T-cell (primary cell): Measurements from ENCODE around the gene CYP27B1. TPM values are rescaled to one million over a fixed set of nuclear protein-coding genes. Genes with fewer than 3 reads are reported as not detected.

Source experiments
- ATAC-seq, 4 experiments: fragments of 200-7000 bp in 3 of 4; fragments of 150-1000 bp in 1 of 4; cut with Tn5 transposase; replicated peaks in 1 of 4; 1 replicate in 3 of 4; 2 replicates in 1 of 4; pipeline ENCODE4 v1.10.0; 2021; ENCODE audit warnings: moderate library complexity in 3 of 4, mild to moderate bottlenecking in 2 of 4, moderate number of reproducible peaks in 1 of 4
- CTCF ChIA-PET, 2 donors: fragments of 300-600 bp; sonication (Branson Sonifier 250); formaldehyde crosslinking; loops; one replicate each; lab custom pipeline; 2022; ENCODE audit warnings: antibody characterized with exemption in 2 of 2; lab: Charles Lee
- POLR2A ChIA-PET, 2 donors: fragments of 300-600 bp; sonication (Branson Sonifier 250); formaldehyde crosslinking; loops; one replicate each; lab custom pipeline; 2022; ENCODE audit warnings: antibody characterized with exemption in 2 of 2; lab: Charles Lee
- DNase-seq, 35 experiments: peaks; one replicate each; pipeline versions ENCODE4 v3.0.0 to v3.0.0-alpha.2; 2013 to 2023
- H3K27ac ChIP-seq: one replicate; pipeline ENCODE4 v1.5.1; 2013; ENCODE audit warnings: low read length
- H3K27me3 ChIP-seq, 2 experiments: replicated peaks in 1 of 2; 1 replicate in 1 of 2; 2 replicates in 1 of 2; pipeline versions ENCODE4 v1.6.1 to v1.7.0; 2013; ENCODE audit warnings: low read length in 1 of 2, mixed read lengths in 1 of 2; ENCODE audit not compliant: control insufficient read depth in 2 of 2, insufficient read depth in 2 of 2; ENCODE audit errors: extremely low read depth in 1 of 2
- H3K36me3 ChIP-seq, 2 donors: 1 replicate in 1 of 2; 2 replicates in 1 of 2; pipeline versions ENCODE4 v1.6.1 to v1.7.0; 2013; ENCODE audit warnings: low read length in 1 of 2; ENCODE audit not compliant: control insufficient read depth in 2 of 2, insufficient read depth in 1 of 2; ENCODE audit errors: extremely low read depth in 1 of 2
- H3K4me1 ChIP-seq, 2 experiments: 1 replicate in 1 of 2; 2 replicates in 1 of 2; pipeline versions ENCODE4 v1.6.1 to v1.7.0; 2013; ENCODE audit warnings: low read length in 2 of 2, mixed read lengths in 1 of 2; ENCODE audit not compliant: insufficient read depth in 2 of 2, control insufficient read depth in 1 of 2; ENCODE audit errors: extremely low read depth in 1 of 2
- H3K4me3 ChIP-seq, 2 donors: 1 replicate in 1 of 2; 2 replicates in 1 of 2; pipeline versions ENCODE4 v1.5.1 to v1.7.0; 2013; ENCODE audit warnings: mild to moderate bottlenecking in 2 of 2, low read length in 1 of 2, moderate library complexity in 1 of 2; ENCODE audit not compliant: control insufficient read depth in 1 of 2; ENCODE audit errors: extremely low read depth in 1 of 2
- H3K9me3 ChIP-seq: 2 replicates; pipeline ENCODE4 v1.7.0; 2013
- H3K27ac Mint-ChIP-seq, 2 donors: one replicate each; pipeline ENCODE4 v1.8.0; 2020 to 2021; ENCODE audit warnings: mild to moderate bottlenecking in 2 of 2, mixed read lengths in 2 of 2
- H3K27me3 Mint-ChIP-seq, 2 donors: one replicate each; pipeline ENCODE4 v1.8.0; 2021 to 2022; ENCODE audit warnings: mixed read lengths in 2 of 2
- H3K36me3 Mint-ChIP-seq: one replicate; pipeline ENCODE4 v1.8.0; 2021; ENCODE audit warnings: mixed read lengths
- H3K4me1 Mint-ChIP-seq, 3 donors: one replicate each; pipeline ENCODE4 v1.8.0; 2020 to 2022; ENCODE audit warnings: mixed read lengths in 3 of 3, mild to moderate bottlenecking in 1 of 3
- H3K4me3 Mint-ChIP-seq, 3 donors: one replicate each; pipeline ENCODE4 v1.8.0; 2020 to 2022; ENCODE audit warnings: mild to moderate bottlenecking in 3 of 3, mixed read lengths in 3 of 3, moderate library complexity in 3 of 3
- H3K9me3 Mint-ChIP-seq, 3 donors: one replicate each; pipeline ENCODE4 v1.8.0; 2020 to 2022; ENCODE audit warnings: mixed read lengths in 3 of 3
- WGBS: methylation state at CpG from one replicate; pipeline ENCODE4 v1.1.5; 2013; ENCODE audit warnings: missing lambda C conversion rate; ENCODE audit not compliant: insufficient coverage; 5-methylcytosine and 5-hydroxymethylcytosine counted together
- total RNA-seq, 35 experiments: library from RNA in 6 of 35; stranded (reverse) in 6 of 35; fragments of 120-200 nt in 1 of 35; gene quantifications; one replicate each; pipeline versions ENCODE4 v1.2.1 to v1.2.4 and lab custom pipeline; 2013 to 2026

CYP27B1 gene
- total RNA-seq, 5 donors from 2014 or later (not counting 1 experiment from before 2014, with no cell fraction given), result 0.76 to 2.1 (median 1.2) TPM

DNA sequence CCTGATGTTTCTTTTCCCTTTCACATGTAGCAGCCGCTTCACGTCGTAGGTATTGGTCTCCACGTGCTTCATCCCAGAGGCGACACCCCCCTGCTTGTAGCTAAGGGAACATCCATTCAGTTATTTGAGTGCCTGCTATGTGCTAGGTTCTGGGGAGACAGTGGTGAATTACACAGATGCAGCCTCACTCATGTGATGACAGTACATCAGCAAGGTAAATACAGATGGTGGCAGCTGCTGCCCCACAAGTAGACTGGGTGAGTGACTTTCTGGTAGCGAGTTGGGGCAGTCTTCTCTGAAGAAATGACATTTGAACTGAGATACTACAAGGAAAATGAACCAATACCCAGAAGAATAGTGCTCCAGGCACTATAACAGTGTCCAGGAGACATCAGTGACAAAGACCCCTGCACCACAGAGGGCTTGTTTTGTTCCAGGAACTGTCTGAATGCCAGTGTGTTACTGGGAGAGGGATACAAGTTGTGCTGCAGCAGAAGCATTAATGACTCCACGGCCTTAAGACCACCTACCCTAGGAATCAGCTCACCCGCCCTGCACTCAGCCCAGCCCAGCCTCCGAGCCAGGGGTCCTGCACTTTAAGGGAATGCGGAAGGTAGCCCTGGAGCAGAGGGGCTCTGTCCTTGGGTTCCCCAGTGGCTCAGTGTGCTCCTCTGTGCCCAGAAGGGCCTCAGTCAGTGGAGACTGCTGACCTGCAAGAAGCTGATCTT lies 44.3 kb upstream of the CYP27B1 start:
- Mint-ChIP-seq H3K4me3 (no peak overlapping the region), H3K4me1 (peaks cover 0 to 5% (median 3%) of the 10 kb centered on the region in 3 donors), H3K9me3 (no peaks in the 10 kb centered on the region), H3K27me3 (no peaks in the 10 kb centered on the region), H3K36me3 (peaks cover 24% of the 10 kb centered on the region), H3K27ac (no peak overlapping the region)
- ChIA-PET POLR2A (interaction anchor here in 1 of 2 donors (0.5 kb wide), 1 partner anchor 98 kb away, joined by 3 read pairs; no protein-coding TSS in a partner anchor), CTCF (no interaction called here)
- 85% methylated on average over 2 of the region's 10 CpGs for WGBS
- Histone ChIP-seq H3K4me3 (no peak overlapping the region), H3K27ac (no peak overlapping the region), H3K4me1 (no peaks in the 10 kb centered on the region), H3K9me3 (no peaks in the 10 kb centered on the region), H3K27me3 (no peaks in the 10 kb centered on the region), H3K36me3 (peaks cover 7 to 27% of the 10 kb centered on the region in 2 donors)
- no peak for DNase-seq
- ATAC-seq, result no peak

DNA sequence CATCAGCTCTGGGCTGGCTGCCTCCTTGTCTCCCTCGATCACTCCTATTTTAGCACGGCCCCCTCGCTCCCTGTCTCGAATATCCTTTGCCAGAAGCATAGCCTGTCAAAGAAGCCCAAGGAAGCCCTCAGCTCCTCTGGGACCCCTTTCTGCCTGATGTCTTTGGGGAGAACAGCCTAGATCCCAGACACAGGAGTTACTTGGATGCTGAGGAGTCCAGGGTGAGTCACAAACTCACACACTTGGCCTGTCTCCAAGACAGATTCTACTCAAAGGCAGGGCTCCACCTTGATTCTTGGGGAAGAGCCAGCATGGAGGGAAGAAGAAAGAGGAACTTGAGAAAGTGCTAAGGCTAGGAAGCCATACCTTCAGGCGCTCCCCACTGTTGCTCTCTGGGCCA lies 43.6 kb upstream of the CYP27B1 start:
- Histone ChIP-seq H3K27ac (no peak overlapping the region), H3K36me3 (peaks cover 4 to 27% of the 10 kb centered on the region in 2 donors), H3K4me1 (no peaks in the 10 kb centered on the region), H3K27me3 (no peaks in the 10 kb centered on the region), H3K9me3 (no peaks in the 10 kb centered on the region), H3K4me3 (no peak overlapping the region)
- POLR2A ChIA-PET, result no interaction called here
- H3K9me3 Mint-ChIP-seq, result no peaks in the 10 kb centered on the region
- H3K27ac Mint-ChIP-seq, result no peak overlapping the region
- ATAC-seq (no peak), DNase-seq (peak in 1 of 35 experiments; percentile 4)
- CTCF ChIA-PET, result interaction anchor here in 1 of 2 donors (1.0 kb wide), 1 partner anchor 27 kb away, joined by 3 read pairs; the partner anchor contains the start of gene TSFM
- peaks cover 0 to 2% (median 0%) of the 10 kb centered on the region in 3 donors for H3K4me1 Mint-ChIP-seq
- H3K36me3 Mint-ChIP-seq, result peaks cover 26% of the 10 kb centered on the region
- WGBS, result 96% methylated on average over 5 of the region's 5 CpGs
- H3K27me3 Mint-ChIP-seq, result no peaks in the 10 kb centered on the region
- H3K4me3 Mint-ChIP-seq, result no peak overlapping the region

DNA sequence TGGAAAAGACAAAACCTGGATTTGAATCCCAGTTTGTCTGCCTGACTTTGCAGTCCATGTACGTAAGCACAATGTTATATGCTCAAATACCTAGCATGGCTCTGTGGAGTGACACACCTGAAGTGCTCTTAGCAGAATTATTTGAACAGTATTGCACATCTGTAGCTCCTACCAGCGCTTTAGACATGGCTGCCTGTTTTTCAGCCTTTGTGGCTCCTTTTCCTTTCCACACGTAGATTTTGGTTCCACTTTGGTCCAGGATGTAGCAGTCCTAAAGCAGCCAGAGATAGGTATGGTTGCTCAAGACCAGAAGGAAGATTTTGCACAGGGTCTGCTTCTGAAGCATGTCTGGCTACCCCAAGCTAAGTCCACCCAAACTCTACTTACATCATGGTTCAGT lies 42.5 kb upstream of the CYP27B1 start:
- Mint-ChIP-seq H3K27me3 (no peaks in the 10 kb centered on the region), H3K9me3 (no peaks in the 10 kb centered on the region), H3K4me3 (no peak overlapping the region), H3K36me3 (peaks cover 26% of the 10 kb centered on the region), H3K27ac (no peak overlapping the region), H3K4me1 (peaks cover 0 to 2% (median 0%) of the 10 kb centered on the region in 3 donors)
- ATAC-seq, result no peak
- Histone ChIP-seq H3K9me3 (no peaks in the 10 kb centered on the region), H3K4me1 (no peaks in the 10 kb centered on the region), H3K36me3 (peaks cover 4 to 27% of the 10 kb centered on the region in 2 donors), H3K27ac (no peak overlapping the region), H3K4me3 (no peak overlapping the region), H3K27me3 (no peaks in the 10 kb centered on the region)
- CTCF ChIA-PET, result no interaction called here
- DNase-seq, result peak in 1 of 35 experiments; percentile 7
- WGBS, result 100% methylated on average over 2 of the region's 3 CpGs
- POLR2A ChIA-PET, result no interaction called here

DNA sequence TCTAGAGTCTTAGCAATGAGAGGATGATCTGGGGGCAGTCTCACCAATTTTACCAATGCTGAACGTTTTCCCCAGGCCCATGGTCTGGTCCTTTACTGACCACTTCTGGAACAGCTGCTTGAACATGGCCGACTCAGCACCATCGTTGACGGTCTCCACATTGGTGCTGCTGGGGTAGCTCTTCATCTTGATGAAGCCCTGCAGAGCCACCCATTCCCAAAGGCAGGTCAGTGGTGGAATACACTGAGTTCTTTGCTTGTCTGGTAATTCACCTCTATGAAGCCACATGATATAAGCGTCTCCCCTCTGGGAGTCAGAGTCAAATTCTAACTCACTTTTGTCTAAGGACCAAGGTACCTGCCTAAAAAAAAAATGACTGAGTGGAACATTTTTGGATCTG lies 41.5 kb upstream of the CYP27B1 start:
- Mint-ChIP-seq H3K27ac (no peak overlapping the region), H3K4me3 (no peak overlapping the region), H3K4me1 (peaks cover 0 to 2% (median 0%) of the 10 kb centered on the region in 3 donors), H3K27me3 (no peaks in the 10 kb centered on the region), H3K9me3 (no peaks in the 10 kb centered on the region), H3K36me3 (peaks cover 29% of the 10 kb centered on the region)
- ATAC-seq (no peak), DNase-seq (no peak)
- Histone ChIP-seq H3K36me3 (peaks cover 4 to 27% of the 10 kb centered on the region in 2 donors), H3K9me3 (no peaks in the 10 kb centered on the region), H3K27me3 (no peaks in the 10 kb centered on the region), H3K27ac (no peak overlapping the region), H3K4me3 (no peak overlapping the region), H3K4me1 (no peaks in the 10 kb centered on the region)
- CTCF ChIA-PET, result interaction anchor here in 1 of 2 donors (0.7 to 0.8 kb wide), 2 partner anchors 8 to 97 kb away, joined by 3 read pairs; no protein-coding TSS in a partner anchor
- POLR2A ChIA-PET, result no interaction called here
- WGBS, result 80% methylated on average over 4 of the region's 5 CpGs

DNA sequence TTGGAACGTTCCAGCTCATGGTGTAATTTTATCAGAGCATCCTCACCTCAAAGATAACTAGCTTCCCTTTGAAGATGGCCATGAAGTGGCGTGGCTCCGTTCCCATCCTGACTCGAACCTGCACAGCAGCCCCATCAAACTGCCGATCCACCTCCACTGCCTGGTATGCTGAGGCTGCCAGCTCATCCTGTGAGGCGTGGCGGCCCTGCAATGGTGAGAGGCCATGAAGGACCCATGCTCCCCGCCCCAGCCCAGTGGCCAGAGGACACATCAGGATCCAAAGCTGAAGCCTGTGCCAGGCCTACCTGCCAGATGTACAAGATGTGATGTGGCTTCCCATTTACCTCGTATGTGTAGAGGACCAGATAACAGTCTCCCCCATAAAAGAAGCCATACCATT lies 40.4 kb upstream of the CYP27B1 start:
- ChIA-PET POLR2A (no interaction called here), CTCF (interaction anchor here (0.8 to 0.9 kb wide), 2 partner anchors 23 to 99 kb away, joined by 3 to 4 read pairs; no protein-coding TSS in a partner anchor)
- 89% methylated on average over 7 of the region's 9 CpGs for WGBS
- Histone ChIP-seq H3K36me3 (peaks cover 4 to 33% of the 10 kb centered on the region in 2 donors), H3K9me3 (no peaks in the 10 kb centered on the region), H3K4me1 (no peaks in the 10 kb centered on the region), H3K27me3 (no peaks in the 10 kb centered on the region), H3K4me3 (no peak overlapping the region), H3K27ac (no peak overlapping the region)
- Mint-ChIP-seq H3K36me3 (peaks cover 30% of the 10 kb centered on the region), H3K27ac (no peak overlapping the region), H3K9me3 (no peaks in the 10 kb centered on the region), H3K4me1 (no peaks in the 10 kb centered on the region), H3K4me3 (no peak overlapping the region), H3K27me3 (no peaks in the 10 kb centered on the region)
- ATAC-seq (no peak), DNase-seq (no peak)

DNA sequence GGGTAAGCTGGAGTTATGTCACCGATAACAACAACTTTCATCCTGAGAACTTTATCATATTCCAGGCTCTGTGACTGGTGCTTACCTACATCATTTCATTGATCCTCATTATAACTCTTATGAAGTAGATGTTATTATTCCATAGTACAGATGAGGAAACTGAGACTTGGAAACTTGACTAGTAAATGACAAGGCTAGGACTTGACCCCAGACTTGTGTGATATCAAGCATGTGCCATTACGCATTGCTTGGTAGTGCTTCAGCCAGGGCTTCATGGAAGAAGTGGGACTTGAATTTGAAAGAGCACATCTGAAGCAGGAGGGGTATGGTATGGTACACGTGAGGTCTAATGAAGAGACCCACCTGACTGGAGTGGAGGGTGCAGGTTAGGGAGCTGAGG lies 39.8 kb upstream of the CYP27B1 start:
- H3K9me3 Mint-ChIP-seq, result no peaks in the 10 kb centered on the region
- CTCF ChIA-PET, result interaction anchor here (0.8 to 0.9 kb wide), 2 partner anchors 23 to 99 kb away, joined by 3 to 4 read pairs; no protein-coding TSS in a partner anchor
- peaks cover 30% of the 10 kb centered on the region for H3K36me3 Mint-ChIP-seq
- no peak overlapping the region for H3K27ac Mint-ChIP-seq
- Histone ChIP-seq H3K4me1 (no peaks in the 10 kb centered on the region), H3K36me3 (peaks cover 4 to 38% of the 10 kb centered on the region in 2 donors), H3K4me3 (no peak overlapping the region), H3K27ac (no peak overlapping the region), H3K9me3 (no peaks in the 10 kb centered on the region), H3K27me3 (no peaks in the 10 kb centered on the region)
- DNase-seq, result no peak
- POLR2A ChIA-PET, result no interaction called here
- no peak for ATAC-seq
- no peaks in the 10 kb centered on the region for H3K4me1 Mint-ChIP-seq
- 94% methylated on average over 2 of the region's 3 CpGs for WGBS
- no peaks in the 10 kb centered on the region for H3K27me3 Mint-ChIP-seq
- no peak overlapping the region for H3K4me3 Mint-ChIP-seq
